B cell (primary cell): ENCODE measurements around the gene EPN1. TPM values are rescaled to one million over a fixed set of nuclear protein-coding genes. Genes with fewer than 3 reads are reported as not detected.
A peak's percentile ranks its signal among the peaks of the same experiment; 100 is the strongest.

Experiments used
- ATAC-seq: fragments of 200-7000 bp; cut with Tn5 transposase; one replicate; pipeline ENCODE4 v1.10.0; 2021; ENCODE audit warnings: low read depth, mild to moderate bottlenecking, moderate number of reproducible peaks, moderate library complexity
- CTCF ChIA-PET: fragments of 350-600 bp; sonication (Branson Sonifier 250); formaldehyde crosslinking; loops from one replicate; lab custom pipeline; 2021; ENCODE audit warnings: antibody characterized with exemption, inconsistent platforms; lab: Charles Lee
- POLR2A ChIA-PET: fragments of 350-600 bp; sonication (Branson Sonifier 250); formaldehyde crosslinking; loops from one replicate; lab custom pipeline; 2021; ENCODE audit warnings: antibody characterized with exemption; lab: Charles Lee
- DNase-seq: peaks from one replicate; pipeline ENCODE4 v3.0.0; 2013
- H2AFZ ChIP-seq: 2 replicates; pipeline ENCODE4 v1.6.1; 2012; ENCODE audit warnings: mild to moderate bottlenecking, low read depth, low read length; ENCODE audit not compliant: insufficient read depth, poor library complexity, severe bottlenecking
- H3K27ac ChIP-seq, 2 donors: 1 replicate in 1 of 2; 2 replicates in 1 of 2; pipeline ENCODE4 v1.5.1; 2012 to 2013; ENCODE audit warnings: low read length in 2 of 2, mild to moderate bottlenecking in 2 of 2, moderate library complexity in 1 of 2
- H3K27me3 ChIP-seq, 4 experiments: fragments of 200-600 bp in 1 of 4; sonication (generic) in 1 of 4; replicated peaks in 1 of 4; 1 replicate in 2 of 4; 2 replicates in 2 of 4; pipeline versions ENCODE4 v1.6.1 to v1.7.0; 2013 to 2016; ENCODE audit warnings: low read length in 3 of 4, mild to moderate bottlenecking in 2 of 4, mixed read lengths in 1 of 4, moderate library complexity in 1 of 4; ENCODE audit not compliant: insufficient read depth in 4 of 4, control insufficient read depth in 3 of 4; ENCODE audit errors: control extremely low read depth in 1 of 4
- H3K36me3 ChIP-seq, 2 experiments: replicated peaks in 1 of 2; 1 replicate in 1 of 2; 2 replicates in 1 of 2; pipeline versions ENCODE4 v1.6.1 to v1.7.1; 2013; ENCODE audit warnings: low read length in 1 of 2; ENCODE audit not compliant: insufficient read depth in 2 of 2, control insufficient read depth in 1 of 2; ENCODE audit errors: control extremely low read depth in 1 of 2, extremely low read depth in 1 of 2
- H3K4me1 ChIP-seq, 2 donors: fragments of 200-600 bp in 1 of 2; sonication (generic) in 1 of 2; 1 replicate in 1 of 2; 2 replicates in 1 of 2; pipeline versions ENCODE4 v1.5.1 to v1.6.1; 2013 to 2017; ENCODE audit warnings: low read length in 2 of 2; ENCODE audit not compliant: control insufficient read depth in 2 of 2, insufficient read depth in 2 of 2
- H3K4me2 ChIP-seq: replicated peaks from 2 replicates; pipeline ENCODE3; 2012; ENCODE audit warnings: mild to moderate bottlenecking, low read depth, low read length; ENCODE audit not compliant: poor library complexity, severe bottlenecking
- H3K4me3 ChIP-seq, 5 experiments: fragments of 200-600 bp in 1 of 5; sonication (generic) in 1 of 5; 1 replicate in 3 of 5; 2 replicates in 2 of 5; pipeline versions ENCODE4 v1.5.1 to v1.7.0; 2011 to 2016; ENCODE audit warnings: low read length in 4 of 5, mild to moderate bottlenecking in 4 of 5, low read depth in 2 of 5, control low read depth in 1 of 5, moderate library complexity in 1 of 5; ENCODE audit not compliant: insufficient read depth in 1 of 5; ENCODE audit errors: control extremely low read depth in 1 of 5, extremely low read depth in 1 of 5
- H3K79me2 ChIP-seq: fragments of 200-600 bp; sonication (generic); one replicate; pipeline ENCODE4 v1.6.0; 2016; ENCODE audit warnings: low read length; ENCODE audit not compliant: control insufficient read depth, insufficient read depth
- H3K9ac ChIP-seq: fragments of 200-600 bp; sonication (generic); 2 replicates; pipeline ENCODE4 v1.6.1; 2017; ENCODE audit warnings: mild to moderate bottlenecking, low read length, moderate library complexity
- H3K9me3 ChIP-seq, 3 donors: one replicate each; pipeline versions ENCODE4 v1.6.1 to v1.7.1; 2013; ENCODE audit warnings: low read length in 2 of 3; ENCODE audit not compliant: control insufficient read depth in 2 of 3, insufficient read depth in 1 of 3; ENCODE audit errors: control extremely low read depth in 1 of 3
- H4K20me1 ChIP-seq: 2 replicates; pipeline ENCODE4 v1.6.0; 2012; ENCODE audit warnings: mild to moderate bottlenecking, low read length; ENCODE audit not compliant: insufficient read depth, control insufficient read depth, poor library complexity, severe bottlenecking
- H3K27ac Mint-ChIP-seq: one replicate; pipeline ENCODE4 v1.8.0; 2021; ENCODE audit warnings: mixed read lengths
- H3K27me3 Mint-ChIP-seq: one replicate; pipeline ENCODE4 v1.8.0; 2021; ENCODE audit warnings: mixed read lengths
- H3K4me1 Mint-ChIP-seq: one replicate; pipeline ENCODE4 v1.8.0; 2021; ENCODE audit warnings: mixed read lengths
- H3K4me3 Mint-ChIP-seq: one replicate; pipeline ENCODE4 v1.8.0; 2021; ENCODE audit warnings: mixed read lengths
- H3K9me3 Mint-ChIP-seq: one replicate; pipeline ENCODE4 v1.8.0; 2022; ENCODE audit warnings: mixed read lengths; ENCODE audit not compliant: insufficient read depth
- EZH2 ChIP-seq: IDR thresholded peaks from 2 replicates; pipeline ENCODE4 v1.6.1; 2012; ENCODE audit warnings: borderline replicate concordance, low read depth, mild to moderate bottlenecking, moderate library complexity, low read length; ENCODE audit not compliant: insufficient read depth, poor library complexity, severe bottlenecking
- WGBS: methylation state at CpG from one replicate; pipeline ENCODE4 v1.1.5; 2013; ENCODE audit warnings: missing lambda C conversion rate; ENCODE audit not compliant: insufficient coverage; 5-methylcytosine and 5-hydroxymethylcytosine counted together
- intact Hi-C: fragments of 100-400 bp; cut with micrococcal nuclease; formaldehyde crosslinking; loops from one replicate; pipeline ENCODE4 v1.10.0; 2022
- polyA plus RNA-seq: library from polyadenylated mRNA; depleted of rRNA; stranded (reverse); fragments of >200 nt; gene quantifications from 2 replicates; pipeline ENCODE4 v1.2.3, GENCODE V29; 2012
- total RNA-seq, 2 donors: library from RNA; stranded (reverse); fragments of 120-200 nt in 1 of 2; gene quantifications; 1 replicate in 1 of 2; 2 replicates in 1 of 2; pipeline versions ENCODE4 v1.2.3 to v1.2.4, GENCODE V29; 2013 to 2022
- TF ChIP-seq, protein P1 (sequence below): fragments of 200-600 bp; IDR thresholded peaks from one replicate; pipeline ENCODE4 v1.8.0; 2022; ENCODE audit warnings: antibody characterized with exemption, mild to moderate bottlenecking

EPN1 gene
- total and polyA plus RNA-seq, 2 donors (not counting 1 experiment from before 2014, with no cell fraction given), result 54.4 to 63.9 TPM

DNA sequence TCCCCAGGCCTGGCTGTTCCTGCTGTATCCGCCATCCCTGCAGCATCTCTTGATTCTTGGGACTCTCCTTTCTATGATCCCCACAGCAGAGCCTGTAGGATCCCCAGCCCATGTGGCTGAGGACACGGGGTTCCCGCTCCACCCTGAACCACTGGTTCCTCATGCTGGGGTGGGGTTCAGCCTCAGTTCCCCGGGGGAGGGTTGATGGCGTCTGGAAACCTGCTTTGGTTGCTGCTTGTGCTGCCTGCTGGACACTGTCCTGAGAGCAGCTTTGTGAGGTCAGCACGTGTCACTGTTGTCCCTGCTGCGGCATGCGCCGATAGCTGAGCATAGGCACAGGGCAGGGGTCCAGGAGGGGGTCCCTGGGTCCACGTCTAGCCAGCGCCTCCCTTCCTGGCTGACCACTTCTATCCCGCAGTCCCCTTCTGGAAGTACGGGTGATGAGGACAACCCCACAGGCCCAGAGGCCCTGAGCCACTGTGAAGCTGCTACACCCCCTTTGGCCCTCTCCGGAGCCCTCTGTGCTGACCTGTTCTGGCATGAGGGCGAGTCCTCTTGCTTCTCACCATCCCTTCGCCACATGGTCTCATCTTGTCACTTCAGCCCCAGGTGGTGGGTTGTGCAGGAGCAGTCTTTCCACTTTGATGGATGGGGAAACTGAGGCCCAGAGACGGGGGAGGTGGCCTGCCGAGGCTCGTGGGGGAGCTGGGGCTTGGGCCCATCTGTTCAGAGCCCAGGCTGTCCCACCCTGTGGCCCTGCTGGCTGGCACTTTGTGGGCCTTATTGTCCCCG, 5.5 kb downstream of the EPN1 start:
- 97% methylated on average over 17 of the region's 20 CpGs for WGBS
- Mint-ChIP-seq H3K4me1 (peaks cover 63% of the 10 kb centered on the region), H3K27ac (peak overlapping the region; percentile 15), H3K27me3 (no peaks in the 10 kb centered on the region), H3K9me3 (no peaks in the 10 kb centered on the region), H3K4me3 (no peak overlapping the region)
- ChIA-PET POLR2A (no interaction called here), CTCF (no interaction called here)
- Histone ChIP-seq H4K20me1 (peaks cover 78% of the 10 kb centered on the region), H3K9ac (no peak overlapping the region), H3K79me2 (peaks cover 93% of the 10 kb centered on the region), H3K27ac (no peak overlapping the region), H3K4me1 (peaks cover 50 to 63% of the 10 kb centered on the region in 2 donors), H3K9me3 (peaks cover 0 to 2% (median 0%) of the 10 kb centered on the region in 3 donors), H2AFZ (no peak overlapping the region), H3K4me2 (no peak overlapping the region), H3K36me3 (peaks cover 0 to 74% of the 10 kb centered on the region in 2 experiments), H3K27me3 (no peaks in the 10 kb centered on the region), H3K4me3 (no peak overlapping the region)
- ATAC-seq (no peak), DNase-seq (no peak)
- no peak for TF ChIP-seq EZH2
- TF ChIP-seq, protein P1, sequence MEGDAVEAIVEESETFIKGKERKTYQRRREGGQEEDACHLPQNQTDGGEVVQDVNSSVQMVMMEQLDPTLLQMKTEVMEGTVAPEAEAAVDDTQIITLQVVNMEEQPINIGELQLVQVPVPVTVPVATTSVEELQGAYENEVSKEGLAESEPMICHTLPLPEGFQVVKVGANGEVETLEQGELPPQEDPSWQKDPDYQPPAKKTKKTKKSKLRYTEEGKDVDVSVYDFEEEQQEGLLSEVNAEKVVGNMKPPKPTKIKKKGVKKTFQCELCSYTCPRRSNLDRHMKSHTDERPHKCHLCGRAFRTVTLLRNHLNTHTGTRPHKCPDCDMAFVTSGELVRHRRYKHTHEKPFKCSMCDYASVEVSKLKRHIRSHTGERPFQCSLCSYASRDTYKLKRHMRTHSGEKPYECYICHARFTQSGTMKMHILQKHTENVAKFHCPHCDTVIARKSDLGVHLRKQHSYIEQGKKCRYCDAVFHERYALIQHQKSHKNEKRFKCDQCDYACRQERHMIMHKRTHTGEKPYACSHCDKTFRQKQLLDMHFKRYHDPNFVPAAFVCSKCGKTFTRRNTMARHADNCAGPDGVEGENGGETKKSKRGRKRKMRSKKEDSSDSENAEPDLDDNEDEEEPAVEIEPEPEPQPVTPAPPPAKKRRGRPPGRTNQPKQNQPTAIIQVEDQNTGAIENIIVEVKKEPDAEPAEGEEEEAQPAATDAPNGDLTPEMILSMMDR, result no peak
- intact Hi-C loops, result no loop called here
